GM21825 (cell line): ENCODE measurements around the gene ABCB8.

Source experiments
- ATAC-seq: cut with Tn5 transposase; IDR thresholded peaks from one replicate; pipeline ENCODE4 v1.9.1; 2021; ENCODE audit warnings: mild to moderate bottlenecking, moderate library complexity; ENCODE audit not compliant: unreplicated experiment

Gene ABCB8

DNA sequence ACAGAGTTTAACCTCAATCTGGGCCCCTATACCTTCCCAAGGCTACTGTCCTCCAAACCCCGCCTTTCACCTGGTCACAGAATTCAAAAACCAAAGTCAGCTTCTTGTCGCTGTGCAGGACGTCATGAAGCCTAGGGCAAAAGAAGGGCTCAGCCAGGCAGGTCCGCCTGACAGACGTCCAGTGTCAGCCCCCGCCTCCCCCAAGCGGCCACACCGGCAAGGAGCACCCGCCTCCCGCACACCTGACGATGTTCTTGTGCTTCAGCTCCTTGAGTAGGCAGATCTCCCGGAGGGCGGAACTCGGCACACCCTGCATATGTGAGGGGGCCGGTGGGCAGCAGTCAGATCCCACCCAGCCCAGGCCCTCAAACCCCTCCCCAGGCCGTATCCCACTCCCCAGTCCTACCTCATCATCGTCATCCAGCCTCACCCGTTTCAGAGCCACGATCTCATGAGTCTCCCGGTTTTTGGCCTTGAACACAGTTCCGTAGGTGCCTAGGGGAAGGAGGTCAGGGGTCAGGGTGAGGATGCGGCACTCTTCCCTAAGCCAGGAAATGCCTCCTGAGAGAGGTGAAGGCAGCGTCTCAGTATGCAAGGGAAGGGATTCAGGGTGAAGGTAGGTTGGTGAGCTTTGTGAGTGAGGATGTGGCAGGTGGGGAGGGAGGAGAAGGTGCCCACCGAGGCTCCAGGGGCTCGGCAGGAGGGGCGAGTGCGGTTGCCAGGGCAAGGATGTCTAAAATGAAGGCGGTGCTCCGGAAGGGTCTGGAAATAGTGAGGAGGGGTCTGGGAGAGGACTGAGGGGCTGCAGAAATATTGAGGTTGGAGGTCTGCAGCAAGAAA lies 28.6 kb downstream of the ABCB8 start:
- no peak for ATAC-seq

DNA sequence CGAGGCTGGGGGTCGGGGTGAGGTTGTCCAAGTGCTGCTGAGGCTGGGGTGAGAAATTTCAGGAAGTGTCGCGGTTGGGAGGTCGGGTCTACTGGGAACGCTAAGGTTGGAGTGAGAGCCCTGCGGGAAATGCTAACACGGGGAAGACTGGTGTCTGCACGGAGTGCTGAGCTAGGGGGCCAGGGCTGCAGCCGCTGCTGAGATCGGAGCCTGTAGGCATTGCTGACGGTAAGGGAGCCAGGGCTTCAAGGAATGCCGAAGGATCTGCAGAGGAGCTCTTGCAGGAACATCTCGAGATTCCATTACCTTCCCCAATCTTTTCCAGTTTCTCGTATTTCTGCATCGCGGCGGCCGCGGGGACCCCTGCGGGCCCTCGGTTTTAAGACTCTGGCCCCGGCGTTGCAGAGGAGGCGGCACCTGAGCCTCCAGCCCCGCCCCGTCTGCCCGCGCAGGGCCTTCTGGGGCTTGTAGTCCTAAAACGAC lies 29.3 kb downstream of the ABCB8 start, which contains the start of gene CDK5:
CDK5 (minus strand) TSS at position 392 of the 483 bp plus-strand sequence; CDS start at position 343, 49 bp downstream.
- peak; percentile 1 for ATAC-seq

DNA sequence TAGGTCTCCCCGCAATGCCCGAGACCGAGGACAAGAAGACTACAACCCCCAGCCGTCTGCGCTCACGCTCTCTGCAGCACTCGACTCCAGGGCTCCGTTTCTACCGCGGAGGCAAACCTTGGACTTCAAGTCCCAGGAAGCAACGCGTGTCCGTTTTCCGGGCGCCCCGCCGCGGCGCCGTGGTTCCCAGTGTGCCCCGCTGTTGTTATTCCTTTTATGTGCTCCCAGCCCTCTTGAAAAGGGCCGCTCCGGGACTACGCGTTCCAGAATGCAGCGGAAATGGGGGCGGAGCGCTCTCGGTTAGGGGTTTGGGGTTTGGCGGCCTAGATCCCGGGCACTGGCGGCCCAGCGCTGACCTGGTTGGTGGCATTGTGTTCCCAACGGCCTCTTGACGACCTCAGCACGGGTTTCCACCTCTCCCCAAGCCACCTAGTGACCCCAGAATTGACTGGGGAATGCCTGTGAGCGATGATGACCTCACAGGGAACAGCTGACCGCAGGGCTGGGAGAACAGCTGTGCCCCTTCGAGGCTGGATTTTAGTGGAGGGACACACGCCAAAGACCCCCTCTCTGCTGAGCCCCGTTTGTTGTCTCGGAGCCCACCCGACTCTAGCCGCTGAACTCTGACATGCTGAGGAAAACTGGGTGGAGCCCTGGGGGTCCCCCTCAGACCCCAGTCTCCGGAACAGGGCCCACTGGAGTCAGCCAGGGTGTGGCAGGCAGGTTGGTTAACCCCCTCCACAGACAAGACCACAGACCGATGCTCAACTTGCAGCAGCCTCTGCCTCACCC lies 29.9 kb downstream of the ABCB8 start:
- peak; percentile 86 for ATAC-seq

DNA sequence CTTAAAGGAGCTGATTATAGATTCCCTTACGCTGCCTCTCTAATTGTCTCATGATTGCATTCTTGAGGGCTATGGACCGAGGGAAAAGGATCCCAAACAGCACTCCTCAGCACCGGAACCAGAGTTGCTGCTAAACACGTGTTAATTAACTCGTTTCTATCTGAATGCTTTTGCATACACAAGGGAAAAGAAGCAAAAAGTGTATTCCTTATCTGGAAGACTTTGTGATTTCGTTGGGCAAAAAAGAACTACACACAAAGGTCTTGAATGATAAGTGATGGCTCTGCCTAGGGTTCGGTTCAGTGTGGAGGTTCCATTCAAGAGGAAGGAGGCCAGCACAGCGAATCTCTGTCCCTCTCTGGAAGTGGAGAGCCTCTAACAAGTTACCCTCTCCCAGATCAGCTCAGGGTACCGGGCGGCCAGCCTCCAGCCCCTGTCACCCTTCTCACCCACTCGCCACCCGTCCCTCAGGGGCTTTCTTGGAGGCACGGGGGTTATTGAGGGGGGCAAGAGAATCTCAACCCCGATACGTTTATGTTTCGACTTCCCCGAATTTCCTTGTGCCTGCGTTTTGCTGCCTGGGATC lies 30.6 kb downstream of the ABCB8 start:
- no peak for ATAC-seq

DNA sequence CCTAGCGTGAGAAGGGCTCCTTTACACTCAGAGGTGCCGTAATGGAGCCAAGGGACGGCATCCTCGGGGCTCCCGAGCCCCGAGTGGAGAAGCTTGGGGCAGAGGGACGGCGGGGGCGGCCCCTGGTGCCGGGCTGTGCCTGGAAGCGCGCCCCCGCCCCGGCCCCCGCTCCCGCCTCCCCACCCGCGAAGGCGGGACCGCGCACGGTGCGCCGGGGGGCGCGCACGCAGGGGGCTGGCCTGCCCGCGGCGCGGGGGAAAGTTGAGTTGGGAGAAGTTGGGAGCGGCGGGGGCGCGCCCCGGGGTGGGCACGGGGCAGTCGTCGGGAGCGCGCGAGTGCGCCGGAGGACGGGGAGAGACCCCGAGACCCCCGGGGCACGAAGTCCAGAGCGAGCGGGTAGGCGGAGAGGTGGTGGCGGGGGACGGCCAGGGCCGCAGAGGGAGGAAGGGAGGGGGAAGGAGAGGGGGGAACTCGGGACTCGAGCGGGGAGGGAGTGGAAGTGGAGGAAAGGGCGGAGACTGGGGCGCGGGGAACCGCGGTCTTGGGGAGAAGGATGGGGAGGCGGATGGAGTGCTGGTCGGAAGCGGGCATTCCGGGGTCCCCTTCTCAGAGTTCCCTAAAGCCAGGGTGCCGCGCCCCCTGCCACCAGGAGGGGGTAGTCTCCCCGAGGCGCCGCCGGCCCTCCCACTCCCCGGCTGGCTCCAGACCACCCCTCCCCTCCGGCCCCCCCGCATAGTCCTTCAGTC lies 31.3 kb downstream of the ABCB8 start, which contains the start of gene SLC4A2:
SLC4A2 (plus strand) TSS at position 223 of the 746 bp plus-strand sequence. CDS start 2,399 bp downstream, outside the sequence.
- peak; percentile 35 for ATAC-seq

DNA sequence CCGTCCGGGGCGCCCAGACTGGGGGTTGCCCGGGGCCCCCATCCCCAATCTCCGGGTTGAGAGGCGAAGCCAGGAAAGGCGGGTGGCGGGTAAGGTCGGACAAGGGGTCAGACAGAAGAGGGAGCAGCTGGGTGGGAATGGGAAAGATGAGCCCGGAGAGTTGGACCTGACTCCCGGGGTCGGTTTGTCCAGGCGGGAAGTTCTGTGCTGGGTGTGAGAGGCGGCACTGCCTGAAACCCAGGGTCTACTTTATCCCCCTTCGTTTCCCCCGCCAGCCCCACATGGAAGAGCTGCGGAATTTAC lies 31.8 kb downstream of the ABCB8 start:
- ATAC-seq, result no peak

DNA sequence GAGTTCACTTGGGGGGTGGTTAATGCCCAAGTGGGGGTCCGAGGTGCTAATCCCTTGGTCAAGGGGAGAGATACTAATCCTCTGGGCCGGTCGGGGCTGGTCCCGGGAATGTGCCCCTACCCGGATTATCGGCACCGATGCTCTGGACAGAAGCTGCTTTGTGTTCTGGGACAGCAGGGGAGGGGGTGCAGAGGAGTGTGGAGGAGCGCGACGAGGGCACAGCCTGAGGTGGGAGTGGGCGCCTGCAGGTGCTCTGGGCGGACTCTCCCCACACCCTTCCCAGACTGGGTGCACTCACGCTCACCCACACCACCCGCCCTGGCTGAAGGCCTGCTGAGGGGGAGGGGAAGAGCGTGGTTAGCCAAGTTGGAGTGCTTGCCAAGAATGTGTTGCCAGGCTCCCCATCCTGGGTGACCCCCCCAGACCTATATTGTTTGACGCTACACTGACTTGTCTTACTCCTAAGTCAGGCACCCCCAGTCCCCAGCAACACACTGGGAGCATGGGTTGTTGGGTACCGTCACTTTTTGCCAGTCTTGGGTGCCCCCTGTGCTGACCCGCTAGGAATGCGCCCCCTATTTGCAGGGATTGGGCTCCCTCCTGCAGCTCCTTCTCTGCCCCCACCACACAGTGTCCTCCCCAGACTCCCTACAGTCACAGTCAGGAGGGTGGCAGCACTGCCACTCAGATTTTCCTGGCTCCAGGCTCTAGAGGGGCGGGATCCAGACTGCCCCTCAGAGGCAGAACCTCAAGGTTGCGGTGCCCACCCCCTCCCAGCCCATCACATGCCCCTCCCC lies 32.4 kb downstream of the ABCB8 start:
- ATAC-seq, result no peak

DNA sequence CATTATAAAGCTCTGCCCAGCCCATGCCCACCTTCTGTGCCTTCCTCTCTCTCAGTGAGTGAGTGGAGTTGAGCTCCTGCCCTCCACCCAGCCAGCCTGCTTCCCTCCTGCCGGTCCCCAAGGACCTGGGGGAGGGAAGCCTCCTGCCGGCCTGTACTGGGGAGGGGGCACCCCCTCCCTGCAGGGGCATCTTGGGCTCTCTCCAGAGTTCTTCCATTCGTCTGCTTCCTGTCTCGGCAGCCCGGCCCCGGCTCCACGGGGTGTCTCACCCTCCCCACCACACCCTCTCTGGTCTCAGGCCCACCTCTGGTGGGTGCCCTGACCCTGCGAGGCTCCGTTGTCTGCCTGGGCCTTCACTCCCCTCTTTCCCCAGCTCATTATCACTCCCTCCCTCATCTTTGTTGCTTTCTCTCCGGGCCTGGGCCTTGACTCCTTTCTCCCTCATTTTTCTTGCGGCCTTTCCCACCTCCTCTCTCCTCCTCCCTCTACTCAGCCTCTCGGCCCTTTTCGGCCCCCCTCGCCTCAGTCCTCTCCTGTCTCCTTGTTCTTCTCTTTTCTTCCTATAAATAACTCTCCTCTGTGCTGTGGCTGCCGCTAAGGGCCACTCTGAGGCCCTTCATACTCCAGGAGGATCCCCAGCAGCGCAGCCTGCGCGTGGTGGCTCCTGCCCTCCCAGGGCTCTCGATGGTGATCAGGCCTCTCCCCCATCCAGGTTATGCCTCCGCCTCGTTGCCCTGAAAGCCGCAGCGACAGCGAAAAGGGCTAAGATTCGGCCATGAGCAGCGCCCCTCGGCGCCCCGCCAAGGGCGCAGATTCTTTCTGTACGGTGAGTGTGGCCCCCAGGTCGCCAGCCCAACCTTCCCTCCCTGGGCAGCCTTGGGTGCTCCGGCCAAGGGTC lies 33.2 kb downstream of the ABCB8 start:
- ATAC-seq, result no peak

DNA sequence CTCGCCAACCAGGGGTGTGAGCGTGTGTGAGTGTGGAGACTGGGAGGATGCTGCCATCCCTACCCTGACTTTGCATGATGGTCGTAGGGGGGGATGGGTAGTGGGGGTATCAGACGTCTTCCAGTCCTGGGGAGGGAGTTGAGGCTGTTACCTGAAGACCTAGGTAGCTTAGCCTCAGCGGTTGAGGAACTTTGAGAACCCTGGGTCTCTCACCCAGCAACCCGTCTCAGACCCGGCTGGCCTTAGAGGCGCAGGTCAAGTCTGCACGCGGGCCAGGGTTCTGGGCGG lies 33.8 kb downstream of the ABCB8 start:
- ATAC-seq, result no peak

DNA sequence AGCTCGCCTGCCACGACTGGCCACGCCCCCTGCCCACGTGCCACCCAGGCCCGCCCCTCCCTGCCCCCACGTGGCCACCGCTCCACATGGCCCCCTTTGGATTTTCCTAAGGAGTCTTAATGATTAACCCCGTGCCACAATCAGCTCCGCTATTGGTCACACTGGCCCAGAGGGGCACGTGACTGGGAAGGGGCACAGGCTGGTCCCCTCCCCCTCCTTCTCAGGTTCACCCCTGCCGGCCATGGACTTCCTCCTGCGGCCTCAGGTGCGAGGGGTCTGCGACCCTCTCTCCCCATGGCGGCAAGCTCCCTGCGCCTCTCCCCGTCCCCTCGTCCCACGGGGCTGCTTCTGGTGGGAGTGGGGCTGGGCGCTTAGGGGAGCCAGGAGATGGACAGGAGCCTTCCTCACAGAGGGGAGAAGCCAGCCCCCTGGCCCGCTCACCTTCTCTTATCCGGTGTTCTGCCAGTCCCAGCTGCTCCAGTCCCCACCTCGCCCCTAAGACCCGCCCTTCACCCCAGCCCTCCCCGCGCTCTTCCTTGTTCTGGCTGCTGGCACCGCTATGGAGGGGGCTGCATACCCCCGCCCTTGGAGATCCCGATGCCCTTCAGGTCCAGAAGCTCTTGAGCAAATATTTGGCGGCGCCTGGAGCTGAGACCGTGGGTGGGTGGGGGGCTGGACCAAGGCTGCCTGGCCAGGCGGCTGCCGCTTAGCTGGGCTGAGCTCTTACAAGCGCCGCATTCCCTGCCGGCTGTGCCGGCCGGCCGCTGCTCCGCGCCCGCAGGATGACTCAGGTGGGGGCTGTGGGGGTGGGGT lies 34.4 kb downstream of the ABCB8 start:
- no peak for ATAC-seq

DNA sequence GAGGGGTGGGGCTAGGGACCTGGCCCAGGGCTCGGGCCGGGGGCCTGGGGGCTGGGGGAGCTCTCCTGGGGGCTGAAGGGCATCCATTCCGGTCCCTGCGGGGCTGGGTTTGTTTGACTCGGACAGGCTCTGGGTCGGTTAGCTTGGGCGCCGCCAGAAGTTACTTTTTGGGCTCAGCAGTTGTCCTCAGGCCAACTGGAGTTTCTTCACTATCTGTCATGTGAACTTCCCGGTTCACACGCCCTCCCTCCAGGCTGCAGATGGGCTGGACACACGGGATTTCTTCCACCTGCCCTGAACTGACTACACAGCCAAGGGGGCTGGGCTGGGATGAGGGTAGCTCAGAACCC lies 34.9 kb downstream of the ABCB8 start:
- ATAC-seq, result no peak

DNA sequence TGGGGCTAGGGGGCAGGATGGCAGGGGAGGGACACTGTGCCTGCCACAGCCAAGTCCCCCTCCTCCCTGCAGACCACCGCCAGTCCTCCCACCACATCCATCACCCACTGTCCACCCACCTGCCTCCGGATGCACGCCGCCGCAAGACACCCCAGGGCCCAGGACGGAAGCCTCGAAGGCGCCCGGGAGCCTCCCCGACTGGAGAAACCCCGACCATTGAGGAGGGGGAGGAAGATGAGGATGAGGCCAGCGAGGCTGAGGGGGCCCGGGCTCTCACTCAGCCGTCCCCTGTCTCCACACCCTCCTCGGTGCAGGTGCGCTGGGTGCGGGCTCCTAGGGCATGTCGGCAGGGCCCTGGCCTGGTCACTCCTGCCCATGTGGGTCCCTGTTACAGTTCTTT lies 36.2 kb downstream of the ABCB8 start:
- ATAC-seq, result no peak

DNA sequence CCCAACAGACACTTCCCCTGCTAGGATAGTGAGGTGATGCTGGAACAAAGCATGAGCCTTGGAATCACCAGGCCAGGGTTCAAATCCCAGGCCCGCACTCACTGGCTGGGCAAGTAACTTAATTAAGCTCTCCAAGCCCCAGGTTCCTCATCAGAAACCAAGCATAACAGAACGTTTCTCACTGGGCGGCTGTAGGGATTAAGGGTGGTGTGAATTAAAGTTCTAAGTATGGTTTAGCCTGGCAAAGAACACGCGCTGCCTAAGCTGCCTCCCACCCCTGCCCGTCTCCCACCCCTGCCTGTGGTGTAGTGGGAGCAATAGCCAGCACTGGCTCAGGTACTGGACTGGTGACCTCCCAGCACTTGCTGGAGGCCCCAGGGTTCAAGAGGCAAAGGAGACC lies 36.7 kb downstream of the ABCB8 start:
- no peak for ATAC-seq

DNA sequence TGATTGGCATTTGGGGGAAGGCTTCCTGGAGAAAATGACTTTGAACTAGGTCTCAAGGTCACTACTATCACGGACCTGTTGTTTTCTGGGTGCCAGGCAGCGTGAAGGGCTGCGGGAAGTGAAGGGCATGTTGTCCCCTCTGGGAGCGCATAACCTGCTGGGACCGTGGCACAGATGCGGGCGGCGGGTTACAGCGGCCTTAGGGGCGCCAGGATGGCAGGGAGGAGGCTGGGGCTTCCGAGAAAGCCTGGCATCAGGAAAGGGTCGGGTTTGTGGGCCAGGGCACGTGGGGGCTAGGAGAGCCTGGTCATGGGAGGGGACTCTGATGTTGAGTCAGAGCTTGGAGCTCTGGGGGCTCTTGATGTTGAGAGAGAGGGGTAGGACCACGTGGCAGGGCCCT lies 37.3 kb downstream of the ABCB8 start:
- no peak for ATAC-seq

DNA sequence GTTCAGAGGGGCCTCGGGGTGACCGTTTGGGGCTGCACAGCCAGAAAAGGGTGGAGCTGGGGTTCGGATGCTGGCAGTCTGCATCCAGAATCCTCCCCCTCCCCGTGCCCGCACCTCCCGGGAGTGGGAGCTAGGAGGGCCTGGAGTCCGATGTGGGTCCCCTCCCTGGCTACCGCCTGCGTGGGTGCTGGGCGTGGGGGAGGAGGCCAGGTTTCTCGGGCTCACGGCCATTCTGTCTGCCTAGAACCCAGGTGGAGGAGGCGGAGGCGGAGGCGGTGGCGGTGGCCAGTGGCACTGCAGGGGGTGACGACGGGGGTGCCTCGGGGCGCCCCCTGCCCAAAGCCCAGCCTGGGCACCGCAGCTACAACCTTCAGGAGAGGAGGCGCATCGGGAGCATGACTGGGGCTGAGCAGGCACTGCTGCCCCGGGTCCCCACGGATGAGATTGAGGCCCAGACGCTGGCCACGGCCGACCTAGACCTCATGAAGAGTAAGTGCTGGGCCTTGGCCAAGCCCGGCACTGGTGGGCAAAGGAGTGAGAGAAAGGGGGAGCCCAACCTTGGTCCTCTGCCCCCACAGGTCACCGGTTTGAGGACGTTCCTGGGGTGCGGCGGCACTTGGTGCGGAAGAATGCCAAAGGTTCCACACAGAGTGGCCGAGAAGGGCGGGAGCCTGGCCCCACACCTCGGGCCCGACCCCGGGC lies 38.2 kb downstream of the ABCB8 start:
- no peak for ATAC-seq

DNA sequence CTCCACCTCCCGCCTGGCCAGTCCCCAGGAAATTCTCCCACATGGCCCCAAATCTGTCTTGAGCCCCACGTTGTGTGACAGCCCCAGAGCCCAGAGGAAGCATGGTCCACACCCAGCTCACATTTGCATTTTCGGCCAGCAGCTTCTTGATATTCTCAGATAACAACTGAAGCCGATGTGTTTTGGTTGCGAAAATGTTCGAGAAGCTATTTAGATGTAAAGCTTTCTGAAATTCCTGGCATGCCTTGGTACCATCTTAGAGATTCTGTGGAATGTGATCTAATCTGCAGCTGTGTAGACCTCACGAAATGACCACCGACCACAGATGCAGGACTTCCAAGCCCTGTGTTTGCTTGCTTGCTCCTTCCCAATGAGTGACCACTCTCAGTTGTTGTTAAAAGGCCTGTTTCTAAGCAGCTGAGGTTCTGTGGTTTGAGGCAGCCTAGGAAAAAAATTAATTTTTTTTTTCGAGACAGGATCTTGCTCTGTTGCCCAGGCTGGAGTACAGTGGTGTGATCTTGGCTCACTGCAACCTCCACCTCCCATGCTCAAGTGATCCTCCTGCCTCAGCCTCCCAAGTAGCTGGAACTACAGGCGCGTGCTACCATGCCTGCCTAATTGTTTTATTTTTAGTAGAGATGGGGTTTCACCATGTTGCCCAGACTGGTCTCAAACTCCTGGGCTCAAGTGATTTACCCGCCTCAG lies 40.0 kb downstream of the ABCB8 start:
- no peak for ATAC-seq

DNA sequence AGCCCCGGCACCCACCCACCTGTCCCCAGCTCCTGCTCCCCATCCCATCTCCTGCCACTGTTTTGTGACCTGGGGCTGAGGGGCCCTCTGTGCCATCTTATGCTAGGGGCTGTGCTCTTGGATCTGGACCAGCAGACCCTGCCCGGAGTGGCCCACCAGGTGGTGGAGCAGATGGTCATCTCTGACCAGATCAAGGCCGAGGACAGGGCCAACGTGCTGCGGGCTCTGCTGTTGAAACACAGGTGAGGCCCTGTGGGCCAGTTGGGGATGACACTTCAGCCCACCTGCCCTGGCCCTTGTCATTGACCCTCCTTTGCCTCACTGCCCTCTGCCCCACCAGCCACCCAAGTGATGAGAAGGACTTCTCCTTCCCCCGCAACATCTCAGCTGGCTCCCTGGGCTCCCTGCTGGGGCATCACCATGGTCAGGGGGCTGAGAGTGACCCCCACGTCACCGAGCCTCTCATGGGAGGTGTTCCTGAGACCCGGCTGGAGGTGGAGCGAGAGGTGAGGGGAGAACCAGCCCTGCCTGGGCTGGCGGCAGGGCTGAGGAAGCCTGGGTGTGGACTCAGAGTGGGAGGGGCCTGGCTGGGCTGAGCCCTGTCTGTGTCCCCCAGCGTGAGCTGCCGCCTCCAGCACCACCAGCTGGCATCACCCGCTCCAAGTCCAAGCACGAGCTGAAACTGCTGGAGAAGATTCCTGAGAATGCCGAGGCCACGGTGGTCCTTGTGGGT lies 41.8 kb downstream of the ABCB8 start:
- no peak for ATAC-seq
